Vagina (tissue), 2 donors: Measurements from ENCODE around the gene GNB1L.

ENCODE experiments used
- POLR2A ChIP-seq, 2 donors: fragments of 450-650 bp; IDR thresholded peaks; one replicate each; pipeline ENCODE4 v1.6.1; 2017; ENCODE audit warnings: antibody characterized with exemption in 2 of 2, mild to moderate bottlenecking in 2 of 2, moderate library complexity in 2 of 2
- POLR2AphosphoS5 ChIP-seq, 2 donors: sonication (generic); formaldehyde crosslinking; IDR thresholded peaks; one replicate each; pipeline ENCODE4 v1.9.0; 2017; ENCODE audit warnings: antibody characterized with exemption in 2 of 2, mild to moderate bottlenecking in 2 of 2, low read depth in 1 of 2; ENCODE audit not compliant: insufficient read depth in 1 of 2
- TF ChIP-seq, protein P1 (sequence below), 3 experiments: fragments of 450-650 bp in 2 of 3; fragments of 200-600 bp in 1 of 3; sonication (generic) in 1 of 3; IDR thresholded peaks; one replicate each; pipeline ENCODE4 v1.5.1; 2017 to 2019; ENCODE audit warnings: antibody characterized with exemption in 3 of 3, mild to moderate bottlenecking in 2 of 3, moderate library complexity in 2 of 3

DNA sequence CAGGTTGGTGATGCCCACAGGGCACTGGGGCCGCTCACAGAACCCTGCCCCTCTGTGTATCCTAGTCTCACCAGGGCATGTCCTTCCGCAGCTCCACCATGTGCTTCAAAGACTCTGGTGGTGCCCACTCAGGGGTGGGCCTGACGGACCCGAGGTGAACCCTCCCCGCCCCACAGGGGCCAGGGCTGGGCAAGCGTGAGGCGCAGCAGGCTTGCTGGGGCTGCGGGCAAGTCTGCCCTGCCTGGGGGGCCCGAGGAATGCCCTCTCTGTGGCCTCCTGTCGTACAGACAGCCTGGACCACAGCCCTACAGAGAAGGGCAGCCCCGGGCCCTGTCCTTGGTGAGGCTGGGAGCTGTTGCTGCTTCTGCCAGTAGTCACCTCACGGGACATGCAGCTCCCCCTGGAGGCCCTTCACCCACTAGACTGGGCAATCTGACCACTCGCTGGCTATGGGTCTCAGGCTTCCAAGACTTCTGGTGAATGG lies 53.9 kb downstream of the GNB1L start:
- TF ChIP-seq, protein P1, sequence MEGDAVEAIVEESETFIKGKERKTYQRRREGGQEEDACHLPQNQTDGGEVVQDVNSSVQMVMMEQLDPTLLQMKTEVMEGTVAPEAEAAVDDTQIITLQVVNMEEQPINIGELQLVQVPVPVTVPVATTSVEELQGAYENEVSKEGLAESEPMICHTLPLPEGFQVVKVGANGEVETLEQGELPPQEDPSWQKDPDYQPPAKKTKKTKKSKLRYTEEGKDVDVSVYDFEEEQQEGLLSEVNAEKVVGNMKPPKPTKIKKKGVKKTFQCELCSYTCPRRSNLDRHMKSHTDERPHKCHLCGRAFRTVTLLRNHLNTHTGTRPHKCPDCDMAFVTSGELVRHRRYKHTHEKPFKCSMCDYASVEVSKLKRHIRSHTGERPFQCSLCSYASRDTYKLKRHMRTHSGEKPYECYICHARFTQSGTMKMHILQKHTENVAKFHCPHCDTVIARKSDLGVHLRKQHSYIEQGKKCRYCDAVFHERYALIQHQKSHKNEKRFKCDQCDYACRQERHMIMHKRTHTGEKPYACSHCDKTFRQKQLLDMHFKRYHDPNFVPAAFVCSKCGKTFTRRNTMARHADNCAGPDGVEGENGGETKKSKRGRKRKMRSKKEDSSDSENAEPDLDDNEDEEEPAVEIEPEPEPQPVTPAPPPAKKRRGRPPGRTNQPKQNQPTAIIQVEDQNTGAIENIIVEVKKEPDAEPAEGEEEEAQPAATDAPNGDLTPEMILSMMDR (IDR thresholded peaks at IDR 0.05), result no peak
- TF ChIP-seq POLR2A (IDR thresholded peaks at IDR 0.05) (no peak), POLR2AphosphoS5 (IDR thresholded peaks at IDR 0.05; ENCODE audit: insufficient read depth in 1 of 2, low read depth in 1 of 2) (no peak)
